ENCODE measurements around the gene SLITRK6. TPM values are rescaled to one million over a fixed set of nuclear protein-coding genes. Genes with fewer than 3 reads are reported as not detected.

SLITRK6 gene
- total and polyA plus RNA-seq, 2 donors (not counting 3 experiments of a cell fraction or from before 2014, with no cell fraction given): not detected

DNA sequence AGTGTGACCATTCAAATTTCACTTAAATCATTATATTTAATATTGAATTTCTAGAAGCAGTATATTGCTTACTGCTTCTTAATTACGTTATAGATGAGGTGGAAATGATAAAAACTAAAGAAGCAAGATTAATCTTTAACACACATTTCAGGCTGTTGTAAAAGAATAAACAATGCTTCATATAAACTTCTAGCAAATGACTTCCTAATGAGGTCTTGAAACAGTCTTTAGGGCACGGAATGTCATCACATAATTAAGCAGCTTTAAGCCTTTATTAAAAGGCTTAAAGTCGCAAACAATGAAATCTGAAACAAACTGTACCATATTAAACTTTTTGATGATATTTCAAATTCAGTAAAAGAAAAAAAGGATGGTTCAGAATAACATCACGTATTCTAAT, 1.9 kb downstream of the SLITRK6 start:
- intact Hi-C loops (cut with micrococcal nuclease) (no loop called here), dilution Hi-C loops (cut with MboI; ENCODE audit: extremely low pct_ligation_motif_present, low sequenced_read_pairs) (no loop called here)
- POLR2A ChIA-PET: no interaction called here
- Histone ChIP-seq H3K4me2 (ENCODE audit: insufficient read depth, low read length) (no peak overlapping the region), H4K20me1 (replicated peaks; ENCODE audit: control insufficient read depth, extremely low read depth, insufficient read depth, low read length) (no peaks in the 10 kb centered on the region), H2AFZ (ENCODE audit: low read depth, low read length) (no peak overlapping the region), H3K36me3 (ENCODE audit: control insufficient read depth in 2 of 2, extremely low read depth in 1 of 2, insufficient read depth in 2 of 2, low read length in 2 of 2) (no peaks in the 10 kb centered on the region), H3K9me3 (replicated peaks; ENCODE audit: control insufficient read depth, insufficient read depth, low read length) (peaks cover 2% of the 10 kb centered on the region), H3K27ac (ENCODE audit: insufficient read depth, low read depth, low read length) (no peak overlapping the region), H3K4me3 (replicated peaks in 1 of 3; ENCODE audit: insufficient read depth in 1 of 3, low read depth in 1 of 3, low read length in 3 of 3) (no peak overlapping the region), H3K4me1 (ENCODE audit: control insufficient read depth, extremely low read depth, insufficient read depth, low read length) (no peaks in the 10 kb centered on the region), H3K9ac (replicated peaks; ENCODE audit: extremely low read depth, insufficient read depth, low read length) (no peak overlapping the region), H3K27me3 (ENCODE audit: control insufficient read depth in 2 of 2, insufficient read depth in 2 of 2, low read length in 2 of 2) (no peaks in the 10 kb centered on the region), H3K9me1 (replicated peaks; ENCODE audit: control insufficient read depth, extremely low read depth, insufficient read depth, low read length) (no peaks in the 10 kb centered on the region), H3K79me2 (ENCODE audit: control insufficient read depth, insufficient read depth, low read length) (no peaks in the 10 kb centered on the region)
- DNase-seq (ENCODE audit: low read depth, low spot score) (no peak), FAIRE-seq (no peak)
- no peak for TF ChIP-seq MYC (IDR thresholded peaks at IDR 0.05; ENCODE audit: low read depth, low read length)
- TF ChIP-seq FOS (IDR thresholded peaks at IDR 0.05; ENCODE audit: borderline replicate concordance, insufficient read depth, low read length): no peak
- TF ChIP-seq, protein P1, sequence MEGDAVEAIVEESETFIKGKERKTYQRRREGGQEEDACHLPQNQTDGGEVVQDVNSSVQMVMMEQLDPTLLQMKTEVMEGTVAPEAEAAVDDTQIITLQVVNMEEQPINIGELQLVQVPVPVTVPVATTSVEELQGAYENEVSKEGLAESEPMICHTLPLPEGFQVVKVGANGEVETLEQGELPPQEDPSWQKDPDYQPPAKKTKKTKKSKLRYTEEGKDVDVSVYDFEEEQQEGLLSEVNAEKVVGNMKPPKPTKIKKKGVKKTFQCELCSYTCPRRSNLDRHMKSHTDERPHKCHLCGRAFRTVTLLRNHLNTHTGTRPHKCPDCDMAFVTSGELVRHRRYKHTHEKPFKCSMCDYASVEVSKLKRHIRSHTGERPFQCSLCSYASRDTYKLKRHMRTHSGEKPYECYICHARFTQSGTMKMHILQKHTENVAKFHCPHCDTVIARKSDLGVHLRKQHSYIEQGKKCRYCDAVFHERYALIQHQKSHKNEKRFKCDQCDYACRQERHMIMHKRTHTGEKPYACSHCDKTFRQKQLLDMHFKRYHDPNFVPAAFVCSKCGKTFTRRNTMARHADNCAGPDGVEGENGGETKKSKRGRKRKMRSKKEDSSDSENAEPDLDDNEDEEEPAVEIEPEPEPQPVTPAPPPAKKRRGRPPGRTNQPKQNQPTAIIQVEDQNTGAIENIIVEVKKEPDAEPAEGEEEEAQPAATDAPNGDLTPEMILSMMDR (IDR thresholded peaks at IDR 0.05; ENCODE audit: extremely low read depth in 1 of 2, insufficient read depth in 1 of 2, low read depth in 1 of 2, low read length in 2 of 2): no peak
- TF ChIP-seq EZH2 (IDR thresholded peaks at IDR 0.05; ENCODE audit: borderline replicate concordance, low read depth, low read length, severe bottlenecking): no peak
- no peak for TF ChIP-seq POLR2A (IDR thresholded peaks at IDR 0.05; ENCODE audit: low read depth, low read length)
- no peak for TF ChIP-seq GATA2 (IDR thresholded peaks at IDR 0.05; ENCODE audit: insufficient read depth, insufficient read length, low read depth, low read length)
- TF ChIP-seq JUN (IDR thresholded peaks at IDR 0.05; ENCODE audit: borderline replicate concordance, insufficient read depth, insufficient read length, low read depth): no peak
- TF ChIP-seq POLR2AphosphoS5 (IDR thresholded peaks at IDR 0.05; ENCODE audit: insufficient read depth, low read depth, low read length): no peak
- TF ChIP-seq, protein P2, sequence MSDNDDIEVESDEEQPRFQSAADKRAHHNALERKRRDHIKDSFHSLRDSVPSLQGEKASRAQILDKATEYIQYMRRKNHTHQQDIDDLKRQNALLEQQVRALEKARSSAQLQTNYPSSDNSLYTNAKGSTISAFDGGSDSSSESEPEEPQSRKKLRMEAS (IDR thresholded peaks at IDR 0.05; ENCODE audit: insufficient read depth, insufficient read length): no peak
- no TSS peak for BruUV-seq (replicated peaks)
- CTCF ChIA-PET: no interaction called here
